Measurements from ENCODE around the gene AFF3.

DNA sequence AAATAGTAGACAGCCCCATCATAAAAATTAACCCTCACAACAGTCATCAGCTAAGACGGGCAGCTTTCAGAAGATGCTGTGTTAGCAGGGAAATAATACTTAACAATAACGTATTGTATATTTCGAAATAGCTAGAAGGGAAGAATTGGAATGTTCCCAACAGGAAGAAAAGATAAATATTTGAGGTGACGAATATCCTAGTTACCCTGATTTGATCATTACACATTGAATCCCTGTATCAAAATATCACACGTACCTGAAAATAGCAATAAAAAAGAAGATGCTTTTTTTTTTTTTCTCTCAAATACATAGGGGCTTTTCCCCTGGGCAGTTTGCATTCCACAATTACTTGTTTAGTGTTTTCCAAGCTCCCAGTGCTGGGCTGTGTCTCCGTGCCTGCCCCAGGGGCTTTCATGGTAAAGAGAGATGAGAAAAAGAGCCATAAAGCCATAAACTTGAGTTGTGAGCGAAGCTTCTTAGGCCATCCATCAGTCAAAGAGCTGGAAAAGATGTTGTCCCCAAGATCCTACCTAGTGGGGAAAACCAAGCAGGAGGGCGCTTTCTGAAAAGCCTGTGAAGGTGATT, 469.5 kb downstream of the AFF3 start:
- TF ChIP-seq CTCF (IDR thresholded peaks at IDR 0.05) = no peak
- no peak for TF ChIP-seq POLR2A (IDR thresholded peaks at IDR 0.05)

Measured in stomach (tissue), 4 donors.